Measurements from ENCODE around the gene PROCR.
"Not testable (repeated sequence)": the region's sequence is repeated elsewhere in the genome, so short reads cannot be mapped to it uniquely, and the experiment has no call there.

PROCR gene

GRCh38 chr20:35187584-35188190, 15.8 kb downstream of the PROCR start:
- Histone ChIP-seq H3K36me3 (ENCODE audit: control insufficient read depth, insufficient read depth, low read length) (no peaks in the 10 kb centered on the region), H3K9me3 (ENCODE audit: control insufficient read depth, low read length) (no peaks in the 10 kb centered on the region), H3K4me3 (ENCODE audit: low read length) (no peak overlapping the region), H3K9ac (ENCODE audit: low read length) (no peak overlapping the region), H3K4me1 (ENCODE audit: control insufficient read depth, insufficient read depth, low read length) (peaks cover 13% of the 10 kb centered on the region), H3K27me3 (ENCODE audit: control insufficient read depth, insufficient read depth, low read length) (no peaks in the 10 kb centered on the region)

DNA sequence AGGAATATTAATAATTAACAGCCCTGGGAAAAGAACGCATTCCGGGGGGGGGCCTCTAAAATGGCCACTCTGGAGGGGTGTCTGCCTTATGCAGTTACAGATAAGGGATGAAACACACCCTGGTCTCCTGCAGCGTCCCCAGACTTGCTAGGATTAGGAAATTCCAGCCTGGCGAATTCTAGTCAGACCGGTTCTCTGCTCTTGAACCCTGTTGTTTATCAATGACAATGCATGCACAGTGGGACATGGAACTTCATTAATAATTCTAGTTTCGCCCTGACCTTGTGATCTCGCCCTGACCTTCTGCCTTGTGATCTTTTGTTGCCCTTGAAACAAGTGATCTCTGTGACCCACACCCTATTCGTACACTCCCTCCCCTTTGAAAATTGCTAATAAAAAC, 17.4 kb downstream of the PROCR start:
- not testable (repeated sequence) for H3K9me3 ChIP-seq (ENCODE audit: control insufficient read depth, low read length); H3K9ac ChIP-seq (ENCODE audit: low read length); H3K27me3 ChIP-seq (ENCODE audit: control insufficient read depth, insufficient read depth, low read length); H3K36me3 ChIP-seq (ENCODE audit: control insufficient read depth, insufficient read depth, low read length); H3K4me3 ChIP-seq (ENCODE audit: low read length)
- peaks cover 15% of the 10 kb centered on the region for H3K4me1 ChIP-seq (ENCODE audit: control insufficient read depth, insufficient read depth, low read length)

DNA sequence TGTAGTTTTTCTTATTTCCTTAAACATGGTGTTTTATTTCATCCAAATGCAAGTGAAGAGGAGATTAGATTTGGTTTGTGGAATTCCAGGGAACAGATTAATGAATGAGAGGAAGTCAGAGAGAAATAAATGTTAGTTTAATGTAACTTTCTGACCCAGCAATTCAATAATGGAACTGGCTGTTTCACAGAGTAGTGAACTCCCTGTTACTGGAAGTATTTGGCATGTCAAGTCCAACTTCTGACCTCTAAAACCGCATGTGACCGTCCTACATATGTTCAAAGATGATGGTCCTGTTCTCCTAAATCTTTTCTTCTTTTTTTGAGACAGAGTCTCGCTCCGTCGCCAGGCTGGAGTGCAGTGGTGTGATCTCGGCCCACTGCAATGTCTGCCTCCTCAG, 18.7 kb downstream of the PROCR start:
- Histone ChIP-seq H3K9me3 (ENCODE audit: control insufficient read depth, low read length) (no peaks in the 10 kb centered on the region), H3K27me3 (ENCODE audit: control insufficient read depth, insufficient read depth, low read length) (no peaks in the 10 kb centered on the region), H3K4me1 (ENCODE audit: control insufficient read depth, insufficient read depth, low read length) (peaks cover 15% of the 10 kb centered on the region), H3K9ac (ENCODE audit: low read length) (no peak overlapping the region), H3K4me3 (ENCODE audit: low read length) (no peak overlapping the region), H3K36me3 (ENCODE audit: control insufficient read depth, insufficient read depth, low read length) (no peaks in the 10 kb centered on the region)

DNA sequence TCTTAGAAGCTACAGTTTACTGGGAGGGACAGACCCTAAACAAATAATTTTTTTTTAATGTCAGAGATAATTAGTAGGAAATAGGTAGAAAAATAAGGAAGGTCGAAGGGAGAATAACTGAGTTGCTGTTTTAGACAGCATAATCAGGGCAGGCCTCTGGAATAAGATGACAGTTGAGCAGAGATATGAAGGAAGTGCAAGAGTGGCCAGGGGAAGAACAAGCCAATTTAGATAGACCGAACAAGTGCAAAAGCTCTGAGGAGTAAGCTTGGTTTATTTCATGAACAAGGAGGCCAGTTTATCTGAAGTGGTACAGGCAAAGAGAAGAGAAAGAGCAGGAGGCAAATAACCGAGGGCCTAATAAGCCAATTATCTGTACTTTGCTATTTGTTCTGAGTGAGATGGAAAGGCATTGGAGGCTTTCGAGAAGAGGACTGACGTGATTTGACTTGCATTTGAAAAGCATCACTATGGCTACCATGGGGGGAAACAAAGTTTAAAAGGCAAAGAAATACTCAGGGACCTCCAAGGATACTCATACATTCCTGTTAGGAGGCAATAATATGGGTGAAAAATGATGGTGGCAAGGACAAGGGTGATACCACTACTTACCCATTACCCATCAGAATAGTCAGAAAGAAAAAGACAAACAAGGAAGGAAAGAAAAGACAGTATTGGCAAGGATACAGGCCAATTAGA, 19.7 kb downstream of the PROCR start:
- no peak overlapping the region for H3K4me3 ChIP-seq (ENCODE audit: low read length)
- no peaks in the 10 kb centered on the region for H3K27me3 ChIP-seq (ENCODE audit: control insufficient read depth, insufficient read depth, low read length)
- H3K9me3 ChIP-seq (ENCODE audit: control insufficient read depth, low read length) = no peaks in the 10 kb centered on the region

DNA sequence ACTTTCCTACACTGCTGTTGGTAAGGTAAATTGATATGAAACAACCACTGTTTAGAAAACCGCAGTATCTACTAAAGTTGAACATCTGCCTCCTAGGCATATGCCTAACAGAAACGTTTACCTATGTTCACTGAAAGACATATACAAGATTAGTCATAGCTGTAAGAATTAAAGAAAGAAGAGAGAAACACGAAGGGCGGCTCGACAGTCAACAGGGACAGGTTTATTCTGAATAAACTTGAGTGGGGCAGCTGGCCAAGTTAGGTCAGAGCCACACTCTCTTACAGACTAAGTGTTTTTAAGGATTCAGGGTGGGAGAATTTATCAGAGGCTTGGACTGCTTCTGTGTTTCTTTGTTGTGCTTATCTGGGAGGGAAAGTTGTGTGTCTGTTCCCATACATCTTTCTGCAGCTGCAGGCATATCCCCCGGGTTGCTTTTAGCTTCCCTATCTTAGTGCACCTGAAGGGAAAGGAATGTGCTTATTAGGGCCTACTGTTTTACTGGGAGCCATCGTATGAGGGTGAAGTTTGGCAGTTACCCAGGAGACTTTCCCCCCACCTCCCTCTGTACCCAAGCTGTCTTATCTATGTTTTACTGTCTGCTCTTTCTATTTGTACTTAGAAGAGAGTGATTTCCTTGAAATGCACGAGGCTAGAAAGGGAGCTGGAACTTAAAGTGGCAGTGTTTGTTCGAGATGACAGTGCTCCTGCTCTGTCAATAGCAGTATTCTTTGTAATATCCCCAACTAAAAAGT, 20.4 kb downstream of the PROCR start:
- no peak overlapping the region for H3K9ac ChIP-seq (ENCODE audit: low read length)
- H3K9me3 ChIP-seq (ENCODE audit: control insufficient read depth, low read length) = no peaks in the 10 kb centered on the region
- H3K4me3 ChIP-seq (ENCODE audit: low read length) = no peak overlapping the region
- H3K36me3 ChIP-seq (ENCODE audit: control insufficient read depth, insufficient read depth, low read length) = no peaks in the 10 kb centered on the region
- H3K27me3 ChIP-seq (ENCODE audit: control insufficient read depth, insufficient read depth, low read length) = no peaks in the 10 kb centered on the region
- peaks cover 15% of the 10 kb centered on the region for H3K4me1 ChIP-seq (ENCODE audit: control insufficient read depth, insufficient read depth, low read length)

More for the DNA sequence above, 19.7 kb downstream of the PROCR start:
- Histone ChIP-seq H3K36me3 (ENCODE audit: control insufficient read depth, insufficient read depth, low read length) (no peaks in the 10 kb centered on the region), H3K9ac (ENCODE audit: low read length) (no peak overlapping the region), H3K4me1 (ENCODE audit: control insufficient read depth, insufficient read depth, low read length) (peaks cover 15% of the 10 kb centered on the region)

DNA sequence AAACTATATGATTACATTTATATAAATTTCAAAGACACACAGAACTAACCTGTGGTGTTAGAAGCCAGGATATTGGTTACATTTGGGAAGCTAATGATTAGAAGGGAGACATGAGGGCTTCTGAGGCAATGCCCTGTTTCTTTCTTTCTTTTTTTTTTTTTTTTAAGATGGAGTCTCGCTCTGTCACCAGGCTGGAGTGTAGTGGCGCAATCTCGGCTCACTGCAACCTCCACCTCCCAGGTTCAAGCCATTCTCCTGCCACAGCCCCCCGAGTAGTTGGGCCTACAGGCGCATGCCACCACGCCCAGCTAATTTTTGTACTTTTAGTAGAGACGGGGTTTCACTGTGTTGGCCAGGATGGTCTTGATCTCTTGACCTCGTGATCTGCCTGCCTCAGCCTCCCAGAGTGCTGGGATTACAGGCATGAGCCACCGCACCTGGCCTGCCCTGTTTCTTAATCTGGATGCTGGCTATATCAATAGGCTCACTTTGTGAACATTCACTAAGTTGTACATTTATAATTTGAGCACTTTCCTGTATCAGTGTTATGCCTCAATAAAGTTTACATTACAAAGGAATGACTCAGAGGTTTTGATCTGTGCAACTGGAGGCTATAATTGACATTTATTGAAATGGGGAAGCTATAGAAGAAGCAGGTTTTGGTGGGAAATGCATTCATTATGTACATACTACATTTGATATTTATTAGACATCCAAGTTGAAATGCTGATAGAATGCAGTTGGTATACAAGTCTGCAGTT, 21.3 kb downstream of the PROCR start:
- not testable (repeated sequence) for H3K9ac ChIP-seq (ENCODE audit: low read length); H3K36me3 ChIP-seq (ENCODE audit: control insufficient read depth, insufficient read depth, low read length); H3K4me3 ChIP-seq (ENCODE audit: low read length); H3K27me3 ChIP-seq (ENCODE audit: control insufficient read depth, insufficient read depth, low read length); H3K9me3 ChIP-seq (ENCODE audit: control insufficient read depth, low read length)
- H3K4me1 ChIP-seq (ENCODE audit: control insufficient read depth, insufficient read depth, low read length) = peaks cover 15% of the 10 kb centered on the region

DNA sequence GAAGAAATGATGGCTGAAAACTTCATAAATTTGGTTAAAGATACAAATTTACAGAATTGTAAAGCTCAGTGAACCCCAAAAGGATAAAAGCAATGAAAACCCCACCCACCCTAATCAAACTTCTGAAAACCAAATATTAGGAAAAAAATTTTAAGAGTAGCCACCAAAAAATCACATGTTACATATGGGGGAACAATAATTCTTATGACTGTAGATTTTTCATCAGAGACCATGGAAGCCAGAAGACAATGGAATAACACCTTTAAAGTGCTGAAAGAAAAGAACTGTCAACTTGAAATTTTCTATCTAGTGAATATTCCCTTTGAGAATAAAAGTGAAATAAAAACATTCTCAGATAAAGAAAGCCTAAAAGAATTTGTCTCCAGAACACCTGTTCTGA, 24.4 kb downstream of the PROCR start:
- Histone ChIP-seq H3K27me3 (ENCODE audit: control insufficient read depth, insufficient read depth, low read length) (no peaks in the 10 kb centered on the region), H3K4me3 (ENCODE audit: low read length) (no peak overlapping the region), H3K4me1 (ENCODE audit: control insufficient read depth, insufficient read depth, low read length) (peaks cover 14% of the 10 kb centered on the region), H3K9me3 (ENCODE audit: control insufficient read depth, low read length) (no peaks in the 10 kb centered on the region), H3K9ac (ENCODE audit: low read length) (no peak overlapping the region), H3K36me3 (ENCODE audit: control insufficient read depth, insufficient read depth, low read length) (no peaks in the 10 kb centered on the region)

- Histone ChIP-seq H3K4me3 (ENCODE audit: low read length) (no peak overlapping the region), H3K4me1 (ENCODE audit: control insufficient read depth, insufficient read depth, low read length) (no peaks in the 10 kb centered on the region)
Measured at GRCh38 chr20:35199740-35200139, 27.9 kb downstream of the PROCR start.

GRCh38 chr20:35200267-35200666, 28.4 kb downstream of the PROCR start:
- no peaks in the 10 kb centered on the region for H3K9me3 ChIP-seq (ENCODE audit: control insufficient read depth, low read length)
- H3K27me3 ChIP-seq (ENCODE audit: control insufficient read depth, insufficient read depth, low read length) = no peaks in the 10 kb centered on the region
- no peak overlapping the region for H3K9ac ChIP-seq (ENCODE audit: low read length)
- H3K4me1 ChIP-seq (ENCODE audit: control insufficient read depth, insufficient read depth, low read length) = no peaks in the 10 kb centered on the region
- H3K36me3 ChIP-seq (ENCODE audit: control insufficient read depth, insufficient read depth, low read length) = no peaks in the 10 kb centered on the region
- no peak overlapping the region for H3K4me3 ChIP-seq (ENCODE audit: low read length)

More at GRCh38 chr20:35199740-35200139, 27.9 kb downstream of the PROCR start:
- Histone ChIP-seq H3K27me3 (ENCODE audit: control insufficient read depth, insufficient read depth, low read length) (no peaks in the 10 kb centered on the region), H3K9me3 (ENCODE audit: control insufficient read depth, low read length) (no peaks in the 10 kb centered on the region), H3K36me3 (ENCODE audit: control insufficient read depth, insufficient read depth, low read length) (no peaks in the 10 kb centered on the region), H3K9ac (ENCODE audit: low read length) (no peak overlapping the region)

DNA sequence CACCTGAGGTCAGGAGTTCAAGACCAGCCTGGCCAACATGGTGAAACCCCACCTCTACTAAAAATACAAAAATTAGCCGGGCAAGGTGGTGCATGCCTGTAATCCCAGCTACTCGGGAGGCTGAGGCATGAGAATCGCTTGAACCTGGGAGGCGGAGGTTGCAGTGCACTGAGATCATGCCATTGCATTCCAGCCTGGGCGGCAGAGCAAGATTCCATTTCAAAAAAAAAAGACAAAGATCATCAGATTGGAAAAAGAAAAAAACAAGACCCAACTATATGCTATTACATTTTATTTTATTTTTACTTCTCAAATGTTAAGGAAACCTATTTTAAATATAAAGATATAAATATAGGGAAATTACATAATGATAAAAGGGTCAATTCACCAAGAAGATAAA, 29.6 kb downstream of the PROCR start:
- H3K4me1 ChIP-seq (ENCODE audit: control insufficient read depth, insufficient read depth, low read length); H3K9ac ChIP-seq (ENCODE audit: low read length); H3K36me3 ChIP-seq (ENCODE audit: control insufficient read depth, insufficient read depth, low read length); H3K9me3 ChIP-seq (ENCODE audit: control insufficient read depth, low read length); H3K4me3 ChIP-seq (ENCODE audit: low read length); H3K27me3 ChIP-seq (ENCODE audit: control insufficient read depth, insufficient read depth, low read length): not testable (repeated sequence)

DNA sequence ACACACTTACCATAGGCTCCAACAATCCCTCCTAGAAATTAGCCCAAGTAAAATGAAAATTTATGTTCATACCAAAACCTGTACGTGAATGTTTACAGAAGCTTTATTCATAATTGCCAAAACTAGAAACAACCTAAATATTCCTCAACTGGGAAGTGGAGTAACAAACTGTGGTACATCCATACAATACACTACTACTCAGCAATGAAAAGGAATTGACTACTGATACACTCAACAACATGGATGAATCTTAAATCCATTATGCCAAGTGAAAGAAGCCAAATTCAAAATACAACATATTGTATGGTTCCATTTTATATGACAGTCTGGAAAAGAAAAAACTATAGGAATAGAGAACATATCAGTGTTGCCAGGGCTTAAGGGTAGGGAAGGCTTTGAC, 34.9 kb downstream of the PROCR start:
- no peak overlapping the region for H3K4me3 ChIP-seq (ENCODE audit: low read length)
- H3K36me3 ChIP-seq (ENCODE audit: control insufficient read depth, insufficient read depth, low read length) = no peaks in the 10 kb centered on the region
- H3K27me3 ChIP-seq (ENCODE audit: control insufficient read depth, insufficient read depth, low read length) = no peaks in the 10 kb centered on the region
- no peak overlapping the region for H3K9ac ChIP-seq (ENCODE audit: low read length)
- no peaks in the 10 kb centered on the region for H3K9me3 ChIP-seq (ENCODE audit: control insufficient read depth, low read length)
- peaks cover 10% of the 10 kb centered on the region for H3K4me1 ChIP-seq (ENCODE audit: control insufficient read depth, insufficient read depth, low read length)

Measured in mucosa of stomach (tissue), 1 donor.